Measurements from ENCODE around the gene EYA4. TPM values are rescaled to one million over a fixed set of nuclear protein-coding genes. Genes with fewer than 3 reads are reported as not detected.

EYA4 gene
- total RNA-seq, 1 experiment from 2014 or later = 0.24 TPM

- H3K27ac Mint-ChIP-seq = no peak overlapping the region
- H3K27me3 Mint-ChIP-seq (ENCODE audit: low read depth) = no peaks in the 10 kb centered on the region
- H3K9me3 Mint-ChIP-seq = no peaks in the 10 kb centered on the region
- H3K4me3 Mint-ChIP-seq = no peak overlapping the region
- no peaks in the 10 kb centered on the region for H3K36me3 Mint-ChIP-seq
- ChIA-PET POLR2A (no interaction called here), CTCF (interaction anchor here (1.0 kb wide), 1 partner anchor 92 kb away, joined by 3 read pairs; no protein-coding TSS in a partner anchor)
- no peak for DNase-seq (ENCODE audit: low spot score)
- no peak for ATAC-seq
- TF ChIP-seq ETV6 (CRISPR knock-in tag; IDR thresholded peaks at IDR 0.05) (no peak), JUN (CRISPR knock-in tag; IDR thresholded peaks at IDR 0.05) (no peak), ZNF138 (CRISPR knock-in tag; conservative IDR thresholded peaks at IDR 0.05) (no peak)
- H3K4me1 Mint-ChIP-seq = peaks cover 2% of the 10 kb centered on the region
Measured at GRCh38 chr6:133339543-133340384, 98.6 kb downstream of the EYA4 start.

- CTCF ChIA-PET = no interaction called here
- Mint-ChIP-seq H3K27ac (no peak overlapping the region), H3K4me1 (peaks cover 2% of the 10 kb centered on the region), H3K36me3 (no peaks in the 10 kb centered on the region), H3K27me3 (ENCODE audit: low read depth) (no peaks in the 10 kb centered on the region), H3K4me3 (no peak overlapping the region), H3K9me3 (no peaks in the 10 kb centered on the region)
- POLR2A ChIA-PET = interaction anchor here (0.6 kb wide), 1 partner anchor 44 kb away, joined by 4 read pairs; no protein-coding TSS in a partner anchor
- DNase-seq (ENCODE audit: low spot score) (no peak), ATAC-seq (no peak)
- TF ChIP-seq USF2 (CRISPR knock-in tag; IDR thresholded peaks at IDR 0.05) (no peak), MXD4 (CRISPR knock-in tag; IDR thresholded peaks at IDR 0.05; ENCODE audit: borderline replicate concordance) (no peak), FOXP4 (CRISPR knock-in tag; IDR thresholded peaks at IDR 0.05) (no peak), RELA (CRISPR knock-in tag; IDR thresholded peaks at IDR 0.05; ENCODE audit: borderline replicate concordance) (no peak)
Measured at GRCh38 chr6:133340557-133340956, 99.4 kb downstream of the EYA4 start.

GRCh38 chr6:133341607-133342158 lies 100.5 kb downstream of the EYA4 start:
- POLR2A ChIA-PET = no interaction called here
- Mint-ChIP-seq H3K36me3 (no peaks in the 10 kb centered on the region), H3K27ac (no peak overlapping the region), H3K27me3 (ENCODE audit: low read depth) (no peaks in the 10 kb centered on the region), H3K4me1 (peaks cover 5% of the 10 kb centered on the region), H3K4me3 (no peak overlapping the region), H3K9me3 (no peaks in the 10 kb centered on the region)
- CTCF ChIA-PET = no interaction called here
- TF ChIP-seq GTF2I (CRISPR knock-in tag; conservative IDR thresholded peaks at IDR 0.05) (no peak), NR2C2 (CRISPR knock-in tag; IDR thresholded peaks at IDR 0.05) (no peak), MYBL2 (CRISPR knock-in tag; IDR thresholded peaks at IDR 0.05) (no peak), USF2 (CRISPR knock-in tag; IDR thresholded peaks at IDR 0.05) (no peak), CREM (CRISPR knock-in tag; IDR thresholded peaks at IDR 0.05) (no peak)
- TF ChIP-seq, protein P1, sequence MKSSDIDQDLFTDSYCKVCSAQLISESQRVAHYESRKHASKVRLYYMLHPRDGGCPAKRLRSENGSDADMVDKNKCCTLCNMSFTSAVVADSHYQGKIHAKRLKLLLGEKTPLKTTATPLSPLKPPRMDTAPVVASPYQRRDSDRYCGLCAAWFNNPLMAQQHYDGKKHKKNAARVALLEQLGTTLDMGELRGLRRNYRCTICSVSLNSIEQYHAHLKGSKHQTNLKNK (CRISPR knock-in tag; IDR thresholded peaks at IDR 0.05) = no peak
- DNase-seq (ENCODE audit: low spot score) = no peak
- no peak for ATAC-seq

GRCh38 chr6:133343220-133343619 lies 102.1 kb downstream of the EYA4 start:
- Mint-ChIP-seq H3K27me3 (ENCODE audit: low read depth) (no peaks in the 10 kb centered on the region), H3K9me3 (no peaks in the 10 kb centered on the region), H3K36me3 (no peaks in the 10 kb centered on the region), H3K27ac (no peak overlapping the region; the same call in 1 of the 2 replicates), H3K4me1 (peaks cover 12% of the 10 kb centered on the region), H3K4me3 (no peak overlapping the region)
- TF ChIP-seq, protein P2, sequence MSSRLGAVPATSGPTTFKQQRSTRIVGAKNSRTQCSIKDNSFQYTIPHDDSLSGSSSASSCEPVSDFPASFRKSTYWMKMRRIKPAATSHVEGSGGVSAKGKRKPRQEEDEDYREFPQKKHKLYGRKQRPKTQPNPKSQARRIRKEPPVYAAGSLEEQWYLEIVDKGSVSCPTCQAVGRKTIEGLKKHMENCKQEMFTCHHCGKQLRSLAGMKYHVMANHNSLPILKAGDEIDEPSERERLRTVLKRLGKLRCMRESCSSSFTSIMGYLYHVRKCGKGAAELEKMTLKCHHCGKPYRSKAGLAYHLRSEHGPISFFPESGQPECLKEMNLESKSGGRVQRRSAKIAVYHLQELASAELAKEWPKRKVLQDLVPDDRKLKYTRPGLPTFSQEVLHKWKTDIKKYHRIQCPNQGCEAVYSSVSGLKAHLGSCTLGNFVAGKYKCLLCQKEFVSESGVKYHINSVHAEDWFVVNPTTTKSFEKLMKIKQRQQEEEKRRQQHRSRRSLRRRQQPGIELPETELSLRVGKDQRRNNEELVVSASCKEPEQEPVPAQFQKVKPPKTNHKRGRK (CRISPR knock-in tag; IDR thresholded peaks at IDR 0.05; ENCODE audit: borderline replicate concordance) = no peak
- no peak for TF ChIP-seq ZNF396 (CRISPR knock-in tag; IDR thresholded peaks at IDR 0.05; ENCODE audit: borderline replicate concordance)
- TF ChIP-seq ZNF423 (CRISPR knock-in tag; IDR thresholded peaks at IDR 0.05) = no peak
- TF ChIP-seq SP1 (CRISPR knock-in tag; conservative IDR thresholded peaks at IDR 0.05) = no peak
- ChIA-PET POLR2A (no interaction called here), CTCF (no interaction called here)
- no peak for ATAC-seq
- DNase-seq (ENCODE audit: low spot score) = no peak
